Progenitor cell of endocrine pancreas (in vitro differentiated cells): ENCODE results near the gene VPS13D. TPM values are rescaled to one million over a fixed set of nuclear protein-coding genes. Genes with fewer than 3 reads are reported as not detected.

Experiments
- DNase-seq: peaks from one replicate; pipeline ENCODE4 v3.0.0; 2021; ENCODE audit warnings: low spot score; ENCODE audit not compliant: unreplicated experiment
- H3K27ac Mint-ChIP-seq: 2 replicates; pipeline ENCODE4 v1.8.0; 2021; ENCODE audit warnings: mild to moderate bottlenecking, moderate library complexity, mixed read lengths
- H3K27me3 Mint-ChIP-seq: 2 replicates; pipeline ENCODE4 v1.8.0; 2021; ENCODE audit warnings: mixed read lengths
- H3K36me3 Mint-ChIP-seq: 2 replicates; pipeline ENCODE4 v1.8.0; 2022; ENCODE audit warnings: mixed read lengths; ENCODE audit not compliant: insufficient read depth
- H3K4me1 Mint-ChIP-seq: 2 replicates; pipeline ENCODE4 v1.8.0; 2021; ENCODE audit warnings: low read depth, mixed read lengths
- H3K4me3 Mint-ChIP-seq: 2 replicates; pipeline ENCODE4 v1.8.0; 2021; ENCODE audit warnings: low read depth, mild to moderate bottlenecking, moderate library complexity, mixed read lengths
- H3K9me3 Mint-ChIP-seq: 2 replicates; pipeline ENCODE4 v1.8.0; 2021; ENCODE audit warnings: low read depth, mixed read lengths
- CTCF ChIP-seq: fragments of 200-600 bp; sonication (generic); IDR thresholded peaks from one replicate; pipeline ENCODE4 v1.5.0; 2021; ENCODE audit warnings: antibody characterized with exemption, mild to moderate bottlenecking; ENCODE audit not compliant: unreplicated experiment
- total RNA-seq: library from RNA; stranded (reverse); gene quantifications from 2 replicates; pipeline ENCODE4 v1.2.1, GENCODE V29; 2021

Gene VPS13D
- total RNA-seq, 1 donor from 2014 or later = 41.9 TPM

- Mint-ChIP-seq H3K36me3 (peaks cover 35% of the 10 kb centered on the region), H3K4me1 (peaks cover 34% of the 10 kb centered on the region), H3K27ac (no peak overlapping the region), H3K9me3 (no peaks in the 10 kb centered on the region), H3K27me3 (no peaks in the 10 kb centered on the region), H3K4me3 (no peak overlapping the region)
- no peak for TF ChIP-seq CTCF
- DNase-seq = no peak
Observed at GRCh38 chr1:12358499-12358898, 128.7 kb downstream of the VPS13D start.

DNA sequence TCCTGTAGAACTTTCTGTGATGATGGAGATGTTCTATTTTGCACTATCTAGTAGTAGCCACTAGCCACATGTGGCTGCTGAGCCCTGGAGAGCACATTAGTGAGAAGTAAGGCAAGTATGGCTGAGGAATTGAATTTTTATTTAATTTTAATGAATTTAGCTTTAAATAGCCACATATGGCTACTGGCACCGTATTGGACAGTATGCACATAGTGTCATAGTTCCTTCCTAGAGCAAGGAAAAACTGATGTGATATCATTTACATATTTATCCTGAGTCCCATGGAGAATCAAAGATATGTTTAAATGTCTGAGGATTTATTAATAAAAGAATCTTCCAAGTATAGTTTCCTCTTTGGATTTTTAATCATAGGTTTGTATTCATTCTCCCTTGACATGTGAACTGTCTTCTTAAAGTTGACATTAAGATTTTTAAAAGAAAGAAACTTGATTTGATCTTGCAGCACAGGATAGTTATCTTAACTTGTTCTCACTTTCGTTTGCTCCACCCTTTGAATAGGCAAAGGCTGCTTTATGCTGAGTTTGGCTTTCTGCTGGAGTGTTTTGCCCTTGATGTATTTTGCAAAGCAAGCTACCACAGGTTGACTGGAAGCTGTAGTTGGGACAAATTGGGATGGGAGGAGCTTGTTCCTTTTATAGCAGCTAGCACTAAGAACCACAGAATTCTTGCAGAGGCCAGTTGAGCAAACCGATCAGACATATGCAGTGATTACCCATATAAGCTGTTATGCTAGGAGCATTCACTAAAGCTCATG lies 129.7 kb downstream of the VPS13D start:
- Mint-ChIP-seq H3K27ac (peak overlapping the region; percentile 19), H3K4me3 (no peak overlapping the region), H3K4me1 (peaks cover 34% of the 10 kb centered on the region), H3K36me3 (peaks cover 36% of the 10 kb centered on the region), H3K9me3 (no peaks in the 10 kb centered on the region), H3K27me3 (no peaks in the 10 kb centered on the region)
- no peak for TF ChIP-seq CTCF
- no peak for DNase-seq

- Mint-ChIP-seq H3K36me3 (peaks cover 32% of the 10 kb centered on the region), H3K27ac (peak overlapping the region; percentile 62), H3K4me3 (no peak overlapping the region), H3K4me1 (peaks cover 18% of the 10 kb centered on the region), H3K9me3 (no peaks in the 10 kb centered on the region), H3K27me3 (no peaks in the 10 kb centered on the region)
- DNase-seq = no peak
- TF ChIP-seq CTCF = no peak
Observed at GRCh38 chr1:12368646-12369045, 138.8 kb downstream of the VPS13D start.

- Mint-ChIP-seq H3K27ac (peak overlapping the region; percentile 62), H3K27me3 (no peaks in the 10 kb centered on the region), H3K4me1 (peaks cover 18% of the 10 kb centered on the region), H3K4me3 (no peak overlapping the region), H3K9me3 (no peaks in the 10 kb centered on the region), H3K36me3 (peaks cover 32% of the 10 kb centered on the region)
- DNase-seq = no peak
- no peak for TF ChIP-seq CTCF
Observed at GRCh38 chr1:12369258-12369657, 139.4 kb downstream of the VPS13D start.

DNA sequence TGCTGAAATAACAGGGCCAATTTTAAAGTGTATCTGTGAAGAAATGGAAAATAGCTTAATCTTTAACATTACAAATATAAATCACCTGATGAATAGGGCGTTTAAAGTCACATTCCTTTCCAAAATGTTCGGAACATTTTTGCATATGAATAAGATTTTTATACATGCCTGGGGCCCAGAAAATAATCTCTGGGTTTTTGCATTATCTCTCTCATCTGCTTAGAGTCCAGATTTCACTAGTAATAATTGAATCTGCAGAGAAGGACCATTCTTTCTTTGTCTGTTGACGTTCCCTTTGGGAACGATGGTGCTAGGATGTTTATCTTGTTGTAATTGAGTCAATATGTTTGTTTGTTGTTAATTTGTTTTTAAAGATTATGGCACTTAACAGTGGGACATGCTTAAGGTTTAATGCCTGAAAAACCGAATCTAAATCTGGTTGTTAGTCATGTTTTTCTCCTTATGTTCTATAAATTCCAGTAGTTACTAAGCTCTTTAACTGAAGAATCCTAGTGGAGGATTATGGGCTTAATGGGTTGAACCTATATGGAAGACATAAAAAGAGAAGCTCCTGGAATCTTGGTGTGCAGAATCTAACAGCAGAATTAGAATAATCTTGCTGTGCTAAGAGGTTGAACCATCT lies 140.6 kb downstream of the VPS13D start:
- Mint-ChIP-seq H3K27ac (no peak overlapping the region), H3K4me3 (no peak overlapping the region), H3K4me1 (peaks cover 18% of the 10 kb centered on the region), H3K9me3 (no peaks in the 10 kb centered on the region), H3K36me3 (peaks cover 24% of the 10 kb centered on the region), H3K27me3 (no peaks in the 10 kb centered on the region)
- no peak for TF ChIP-seq CTCF
- DNase-seq = no peak
